GM19372 (cell line): Measurements from ENCODE around the gene SMYD2.

Experiments used
- ATAC-seq: cut with Tn5 transposase; IDR thresholded peaks from one replicate; pipeline ENCODE4 v1.9.1; 2021; ENCODE audit warnings: mild to moderate bottlenecking, low read depth, moderate library complexity; ENCODE audit not compliant: unreplicated experiment

Gene SMYD2

DNA sequence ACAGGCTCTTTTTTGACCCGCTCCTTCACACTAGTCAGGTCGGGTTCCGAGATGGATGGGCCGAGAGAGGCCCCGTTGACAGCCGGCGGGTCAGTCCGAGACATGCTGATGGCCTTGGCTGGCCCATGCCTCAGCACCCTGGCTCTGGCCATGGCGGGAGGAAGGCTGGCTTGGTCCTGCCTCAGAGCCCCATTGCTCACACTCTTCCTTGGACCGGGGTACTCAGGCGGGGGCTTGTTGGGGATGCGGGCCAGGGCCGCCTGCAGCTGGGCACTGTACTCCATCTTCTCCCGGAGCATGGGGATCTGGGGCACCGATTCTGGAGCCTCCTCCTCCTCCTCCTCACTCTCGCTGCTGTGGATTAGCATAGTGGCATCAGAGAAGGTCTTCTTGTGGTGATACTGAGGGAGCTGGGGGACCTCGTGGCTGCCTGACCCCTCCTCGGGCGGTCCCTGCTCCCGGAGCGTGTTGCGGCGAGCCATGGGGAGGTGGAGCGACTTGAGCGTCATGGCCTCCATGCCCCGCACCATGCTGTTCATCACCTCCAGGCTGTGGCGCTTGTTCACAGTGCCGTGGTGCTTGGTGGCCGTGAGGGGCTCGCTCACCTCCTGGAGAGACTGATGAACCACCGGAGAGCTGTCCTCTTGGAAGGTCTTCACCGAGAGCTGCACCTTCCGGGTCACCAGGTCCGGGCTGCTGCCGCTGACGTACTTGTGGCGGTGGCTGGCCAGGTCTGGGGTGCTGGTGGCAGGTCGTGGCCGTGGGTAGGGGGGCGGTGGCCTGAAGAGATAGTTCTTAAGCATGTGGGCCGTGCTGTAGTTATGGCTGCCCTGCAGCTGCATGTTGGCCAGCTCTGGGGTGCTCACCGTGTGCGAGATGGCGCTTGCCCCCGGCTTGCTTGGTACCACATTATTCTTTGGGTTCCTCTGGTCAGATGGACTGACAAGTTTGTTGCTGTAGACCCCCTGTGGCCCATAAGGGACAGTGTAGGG, 102.7 kb downstream of the SMYD2 start:
- ATAC-seq = no peak

DNA sequence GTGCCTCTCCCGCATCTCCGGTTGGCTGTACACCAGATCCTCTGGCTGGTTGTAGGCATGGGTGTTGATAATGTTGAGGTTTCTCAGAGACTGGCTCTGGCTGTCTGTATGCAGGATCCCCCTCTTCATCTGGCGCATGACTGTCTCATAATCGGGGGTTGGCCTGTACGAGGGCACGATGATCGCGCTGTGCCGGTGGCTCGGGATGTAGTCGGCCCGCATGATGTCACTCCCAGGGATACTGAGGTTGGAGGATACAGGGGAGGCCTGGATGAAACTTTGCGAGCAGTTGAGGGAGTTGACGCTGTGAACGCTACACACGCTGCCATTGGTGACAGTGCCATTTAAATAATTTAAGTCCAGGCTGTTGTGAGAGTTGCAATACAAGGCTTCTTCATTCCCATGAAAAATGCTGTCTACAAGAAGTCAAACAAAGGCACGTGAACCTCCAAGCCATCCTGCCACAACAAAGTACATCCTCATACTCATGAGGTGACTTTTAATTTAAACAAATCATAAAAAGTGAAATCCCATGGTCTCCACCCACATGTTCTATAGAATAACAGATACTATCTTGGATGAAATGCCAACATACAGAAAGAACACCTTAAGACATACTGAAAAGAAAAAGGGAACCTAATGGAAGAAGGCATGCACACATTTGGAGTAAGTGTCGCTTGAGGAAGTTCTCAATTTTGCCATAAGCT, 103.6 kb downstream of the SMYD2 start:
- ATAC-seq = no peak

DNA sequence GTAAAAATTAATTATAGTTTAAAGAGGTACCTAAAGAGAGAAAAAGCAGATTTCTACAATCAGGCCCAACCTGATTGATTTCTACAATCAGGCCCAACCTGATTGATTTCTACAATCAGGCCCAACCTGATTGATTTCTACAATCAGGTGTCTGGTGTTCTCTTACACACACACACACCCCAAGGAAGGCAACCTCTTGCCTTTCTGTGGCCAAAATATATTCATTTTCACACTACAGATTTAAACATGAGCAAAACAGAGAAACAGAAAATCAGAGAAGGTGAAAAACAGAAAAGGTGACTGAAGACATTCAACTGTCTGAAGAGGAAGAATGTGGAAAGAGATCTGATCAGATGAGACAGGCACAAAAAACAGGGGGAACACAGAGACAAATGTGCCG, 104.5 kb downstream of the SMYD2 start:
- ATAC-seq = no peak

DNA sequence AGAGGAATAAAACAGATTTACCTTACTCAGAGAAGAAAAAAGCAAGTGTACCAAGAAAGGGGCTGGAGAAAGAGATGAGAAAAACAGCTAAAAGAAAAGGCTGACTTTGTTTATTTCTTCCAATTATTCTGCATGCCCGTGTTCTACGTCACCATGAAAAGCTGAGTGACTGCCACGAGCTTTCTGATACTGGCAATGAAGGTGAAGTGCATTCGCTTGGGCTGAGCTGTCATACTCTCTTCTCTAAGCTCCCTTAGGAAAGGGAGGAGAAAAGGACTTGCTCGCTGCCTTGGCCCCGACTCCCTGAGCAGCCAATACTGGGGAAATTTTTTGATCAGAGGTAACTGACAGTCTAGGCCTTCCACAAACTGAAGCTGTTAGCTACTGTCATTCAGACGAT, 105.4 kb downstream of the SMYD2 start:
- ATAC-seq = no peak
